RWPE2 (cell line): ENCODE data around the gene MITF.

Experiments used
- ATAC-seq: fragments of 200-7000 bp; cut with Tn5 transposase; 3 replicates; pipeline ENCODE4 v1.9.1; 2021; ENCODE audit warnings: low read depth
- DNase-seq: peaks from one replicate; pipeline ENCODE4 v3.0.0-alpha.2; 2020; ENCODE audit warnings: low spot score
- H3K27ac ChIP-seq: fragments of 450-650 bp; 2 replicates; pipeline ENCODE4 v1.5.1; 2017; ENCODE audit warnings: mild to moderate bottlenecking; ENCODE audit not compliant: poor library complexity, severe bottlenecking
- H3K27me3 ChIP-seq: fragments of 250-450 bp; sonication (Bioruptor Pico); 2 replicates; pipeline ENCODE4 v1.5.1; 2021; ENCODE audit warnings: mild to moderate bottlenecking, moderate library complexity; ENCODE audit not compliant: insufficient read depth, poor library complexity, severe bottlenecking
- H3K36me3 ChIP-seq: fragments of 250-450 bp; sonication (Bioruptor Pico); 2 replicates; pipeline ENCODE4 v1.5.1; 2020; ENCODE audit warnings: low read depth, mild to moderate bottlenecking, moderate library complexity
- H3K4me1 ChIP-seq: fragments of 250-450 bp; sonication (Bioruptor Pico); 2 replicates; pipeline ENCODE4 v1.5.1; 2021; ENCODE audit warnings: mild to moderate bottlenecking, moderate library complexity; ENCODE audit not compliant: insufficient read depth, poor library complexity, severe bottlenecking
- H3K4me3 ChIP-seq: fragments of 250-450 bp; sonication (Bioruptor Pico); 2 replicates; pipeline ENCODE4 v1.5.1; 2021; ENCODE audit warnings: mild to moderate bottlenecking, moderate library complexity; ENCODE audit not compliant: severe bottlenecking
- H3K9me3 ChIP-seq: fragments of 250-450 bp; sonication (Bioruptor Pico); 2 replicates; pipeline ENCODE4 v1.5.1; 2021; ENCODE audit warnings: mild to moderate bottlenecking, moderate library complexity; ENCODE audit not compliant: severe bottlenecking
- CTCF ChIP-seq: fragments of 450-650 bp; IDR thresholded peaks from one replicate; pipeline ENCODE4 v1.5.1; 2017; ENCODE audit warnings: mild to moderate bottlenecking, moderate library complexity; ENCODE audit not compliant: poor library complexity, severe bottlenecking

Gene MITF

GRCh38 chr3:69985266-69985665 is 246.0 kb downstream of the MITF start:
- no peak overlapping the region for H3K4me3 ChIP-seq
- no peaks in the 10 kb centered on the region for H3K27me3 ChIP-seq
- no peaks in the 10 kb centered on the region for H3K9me3 ChIP-seq
- TF ChIP-seq CTCF = no peak
- ATAC-seq (no peak), DNase-seq (no peak)
- no peaks in the 10 kb centered on the region for H3K36me3 ChIP-seq
- H3K27ac ChIP-seq = no peak overlapping the region
- H3K4me1 ChIP-seq = no peaks in the 10 kb centered on the region

- DNase-seq (no peak), ATAC-seq (no peak)
- Histone ChIP-seq H3K4me3 (no peak overlapping the region), H3K36me3 (no peaks in the 10 kb centered on the region), H3K4me1 (no peaks in the 10 kb centered on the region), H3K27ac (no peak overlapping the region), H3K27me3 (no peaks in the 10 kb centered on the region), H3K9me3 (no peaks in the 10 kb centered on the region)
- no peak for TF ChIP-seq CTCF
These were observed 247.2 kb downstream of the MITF start for GRCh38 chr3:69986419-69986818.

- DNase-seq = no peak
- H3K4me1 ChIP-seq = no peaks in the 10 kb centered on the region
- no peaks in the 10 kb centered on the region for H3K27me3 ChIP-seq
- no peak overlapping the region for H3K27ac ChIP-seq
- H3K9me3 ChIP-seq = no peaks in the 10 kb centered on the region
- ATAC-seq = no peak
- H3K4me3 ChIP-seq = no peak overlapping the region
- H3K36me3 ChIP-seq = no peaks in the 10 kb centered on the region
- TF ChIP-seq CTCF = no peak
These were observed 248.6 kb downstream of the MITF start for GRCh38 chr3:69987833-69988232.

GRCh38 chr3:69993757-69994156 is 254.5 kb downstream of the MITF start:
- no peak for DNase-seq
- Histone ChIP-seq H3K9me3 (no peaks in the 10 kb centered on the region), H3K27ac (no peak overlapping the region), H3K4me3 (no peak overlapping the region), H3K36me3 (no peaks in the 10 kb centered on the region), H3K27me3 (peaks cover 3% of the 10 kb centered on the region), H3K4me1 (no peaks in the 10 kb centered on the region)
- ATAC-seq = no peak
- no peak for TF ChIP-seq CTCF

GRCh38 chr3:69994919-69995318 is 255.7 kb downstream of the MITF start:
- ATAC-seq (no peak), DNase-seq (no peak)
- peaks cover 3% of the 10 kb centered on the region for H3K27me3 ChIP-seq

More at GRCh38 chr3:69994919-69995318, 255.7 kb downstream of the MITF start:
- no peak for TF ChIP-seq CTCF
- Histone ChIP-seq H3K27ac (no peak overlapping the region), H3K4me1 (no peaks in the 10 kb centered on the region), H3K4me3 (no peak overlapping the region), H3K36me3 (no peaks in the 10 kb centered on the region), H3K9me3 (no peaks in the 10 kb centered on the region)
